KMS-11 (cell line): ENCODE data around the gene PDCD4.

ENCODE experiments used
- H2AFZ ChIP-seq: fragments of 200-600 bp; sonication (generic); 2 replicates; pipeline ENCODE4 v1.6.1; 2016; ENCODE audit warnings: antibody characterized with exemption, mixed run types, low read depth
- H3K27ac ChIP-seq: fragments of 200-600 bp; sonication (generic); 2 replicates; pipeline ENCODE4 v1.6.1; 2016; ENCODE audit warnings: mild to moderate bottlenecking, mixed run types
- H3K27me3 ChIP-seq: fragments of 200-600 bp; sonication (generic); 2 replicates; pipeline ENCODE4 v1.6.1; 2017; ENCODE audit warnings: mild to moderate bottlenecking, low read depth, mixed run types, moderate library complexity; ENCODE audit not compliant: insufficient read depth
- H3K36me3 ChIP-seq: fragments of 200-600 bp; sonication (generic); 2 replicates; pipeline ENCODE4 v1.6.1; 2017; ENCODE audit warnings: mild to moderate bottlenecking, mixed run types; ENCODE audit not compliant: insufficient read depth
- H3K4me1 ChIP-seq: fragments of 200-600 bp; sonication (generic); 2 replicates; pipeline ENCODE4 v1.6.1; 2016; ENCODE audit warnings: mild to moderate bottlenecking, low read depth, mixed run types; ENCODE audit not compliant: poor library complexity, severe bottlenecking
- H3K4me2 ChIP-seq: fragments of 200-600 bp; sonication (generic); 2 replicates; pipeline ENCODE4 v1.7.0; 2016; ENCODE audit warnings: mild to moderate bottlenecking, mixed run types
- H3K4me3 ChIP-seq: fragments of 200-600 bp; sonication (generic); IDR thresholded peaks from 2 replicates; pipeline ENCODE4 v1.6.1; 2017; ENCODE audit warnings: low read depth, low read length, mixed read lengths; ENCODE audit not compliant: insufficient read depth
- H3K79me2 ChIP-seq: fragments of 200-600 bp; sonication (generic); 2 replicates; pipeline ENCODE4 v1.6.1; 2016; ENCODE audit warnings: low read depth, mixed run types; ENCODE audit not compliant: insufficient read depth
- H3K9ac ChIP-seq: fragments of 200-600 bp; sonication (generic); 2 replicates; pipeline ENCODE4 v1.6.1; 2016; ENCODE audit warnings: mild to moderate bottlenecking, mixed run types
- H4K20me1 ChIP-seq: fragments of 200-600 bp; sonication (generic); 2 replicates; pipeline ENCODE4 v1.6.1; 2016; ENCODE audit warnings: mild to moderate bottlenecking, mixed run types; ENCODE audit not compliant: insufficient read depth
- CTCF ChIP-seq: fragments of 200-600 bp; sonication (generic); conservative IDR thresholded peaks from 2 replicates; pipeline ENCODE4 v1.6.1; 2017; ENCODE audit warnings: low read depth, mild to moderate bottlenecking, antibody characterized with exemption, low read length, moderate library complexity, mixed read lengths

Gene PDCD4

GRCh38 chr10:110847374-110847773 is 24.4 kb upstream of the PDCD4 start:
- H4K20me1 ChIP-seq = no peaks in the 10 kb centered on the region
- H2AFZ ChIP-seq = no peak overlapping the region
- no peak for TF ChIP-seq CTCF
- no peak overlapping the region for H3K4me2 ChIP-seq
- no peaks in the 10 kb centered on the region for H3K27me3 ChIP-seq
- H3K27ac ChIP-seq = no peak overlapping the region
- H3K79me2 ChIP-seq = no peaks in the 10 kb centered on the region
- no peak overlapping the region for H3K9ac ChIP-seq
- peaks cover 70% of the 10 kb centered on the region for H3K4me1 ChIP-seq
- no peaks in the 10 kb centered on the region for H3K36me3 ChIP-seq
- no peak overlapping the region for H3K4me3 ChIP-seq

- no peak for TF ChIP-seq CTCF
- Histone ChIP-seq H3K4me2 (no peak overlapping the region), H2AFZ (no peak overlapping the region), H4K20me1 (no peaks in the 10 kb centered on the region), H3K4me1 (peaks cover 62% of the 10 kb centered on the region), H3K36me3 (no peaks in the 10 kb centered on the region), H3K79me2 (no peaks in the 10 kb centered on the region), H3K9ac (no peak overlapping the region), H3K27me3 (no peaks in the 10 kb centered on the region), H3K4me3 (no peak overlapping the region), H3K27ac (no peak overlapping the region)
Observed at GRCh38 chr10:110848106-110848505, 23.6 kb upstream of the PDCD4 start.

GRCh38 chr10:110850099-110850498 is 21.6 kb upstream of the PDCD4 start:
- Histone ChIP-seq H3K4me1 (peaks cover 42% of the 10 kb centered on the region), H3K79me2 (no peaks in the 10 kb centered on the region), H3K27ac (no peak overlapping the region), H3K4me3 (no peak overlapping the region), H2AFZ (no peak overlapping the region), H4K20me1 (no peaks in the 10 kb centered on the region), H3K4me2 (0 out of 2 replicates have a peak overlapping the region, but pooled peaks have one; percentile 22), H3K27me3 (no peaks in the 10 kb centered on the region), H3K36me3 (no peaks in the 10 kb centered on the region), H3K9ac (no peak overlapping the region)
- no peak for TF ChIP-seq CTCF

- Histone ChIP-seq H3K9ac (no peak overlapping the region), H3K4me2 (0 out of 2 replicates have a peak overlapping the region, but pooled peaks have one; percentile 22)
Observed at GRCh38 chr10:110851020-110851612, 20.6 kb upstream of the PDCD4 start.

More at GRCh38 chr10:110851020-110851612, 20.6 kb upstream of the PDCD4 start:
- peaks cover 32% of the 10 kb centered on the region for H3K4me1 ChIP-seq
- H4K20me1 ChIP-seq = no peaks in the 10 kb centered on the region
- no peaks in the 10 kb centered on the region for H3K36me3 ChIP-seq
- no peaks in the 10 kb centered on the region for H3K79me2 ChIP-seq
- no peak overlapping the region for H2AFZ ChIP-seq
- no peak for TF ChIP-seq CTCF
- no peak overlapping the region for H3K27ac ChIP-seq
- H3K27me3 ChIP-seq = no peaks in the 10 kb centered on the region
- H3K4me3 ChIP-seq = no peak overlapping the region
